HG03571 (cell line): ENCODE data around the gene TMEM181.

Experiments
- ATAC-seq: cut with Tn5 transposase; IDR thresholded peaks from one replicate; pipeline ENCODE4 v1.9.1; 2021; ENCODE audit not compliant: unreplicated experiment

Gene TMEM181

DNA sequence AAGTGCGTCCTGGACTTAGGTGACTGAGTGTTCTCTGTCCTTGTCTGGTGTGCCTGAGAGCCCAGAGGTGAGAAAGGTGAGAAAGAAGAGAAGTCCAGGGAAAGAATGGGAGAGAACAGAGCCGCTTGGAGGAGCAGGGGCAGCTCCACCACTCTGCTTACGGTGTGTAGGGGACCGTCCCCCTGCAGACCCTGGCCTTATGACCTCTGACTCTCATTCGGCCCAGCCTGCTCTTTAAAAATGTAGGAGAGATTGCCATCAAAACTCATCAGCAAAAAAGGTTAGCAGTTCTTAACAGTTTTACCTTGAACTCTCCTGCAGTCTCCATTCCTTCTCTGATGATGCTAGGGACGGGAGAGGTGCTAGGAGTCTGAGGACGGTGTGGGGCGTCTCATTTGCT is 2.0 kb downstream of the TMEM181 start:
- ATAC-seq = no peak

DNA sequence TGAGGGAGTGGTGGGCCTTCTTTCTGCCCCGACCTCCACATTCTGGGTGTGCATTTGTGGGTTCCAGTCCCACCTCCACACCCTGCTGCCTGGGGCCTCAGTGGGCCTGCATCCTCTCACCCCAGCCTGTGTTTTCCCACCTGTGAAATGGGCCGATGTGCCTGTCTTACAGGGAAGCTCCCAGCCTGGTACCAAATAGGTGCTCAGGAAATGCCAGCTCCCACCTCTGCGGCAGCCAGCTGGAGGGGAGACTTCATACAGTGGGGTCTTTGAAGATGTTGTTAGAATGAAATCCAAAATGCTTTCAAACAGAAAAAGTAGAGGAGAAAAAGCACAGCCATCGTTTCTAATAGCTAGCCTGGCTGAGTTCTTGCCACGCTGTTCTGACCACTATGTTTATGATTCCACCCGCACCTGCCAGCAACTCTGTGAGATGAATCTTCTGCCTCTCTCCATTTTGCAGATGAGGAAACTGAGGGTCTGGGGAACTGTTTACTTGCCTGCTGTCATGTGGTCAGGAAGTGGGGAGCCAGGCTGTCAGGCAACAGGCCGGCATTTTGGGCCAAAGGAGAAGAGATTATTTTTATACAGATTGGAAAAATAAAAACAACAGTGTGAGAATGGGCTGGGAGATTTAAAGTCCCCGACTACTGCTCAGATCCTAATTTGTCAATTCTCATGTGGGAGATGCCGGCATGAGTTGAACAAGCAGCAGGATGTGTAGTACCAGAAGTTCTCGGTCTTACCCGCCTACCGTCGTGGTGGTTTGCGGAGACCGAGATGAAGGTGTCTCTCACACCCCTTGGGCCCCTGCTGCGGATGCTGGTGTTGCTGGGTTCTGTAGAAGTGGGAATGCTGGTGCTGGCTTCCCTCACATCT is 4.6 kb downstream of the TMEM181 start:
- no peak for ATAC-seq

DNA sequence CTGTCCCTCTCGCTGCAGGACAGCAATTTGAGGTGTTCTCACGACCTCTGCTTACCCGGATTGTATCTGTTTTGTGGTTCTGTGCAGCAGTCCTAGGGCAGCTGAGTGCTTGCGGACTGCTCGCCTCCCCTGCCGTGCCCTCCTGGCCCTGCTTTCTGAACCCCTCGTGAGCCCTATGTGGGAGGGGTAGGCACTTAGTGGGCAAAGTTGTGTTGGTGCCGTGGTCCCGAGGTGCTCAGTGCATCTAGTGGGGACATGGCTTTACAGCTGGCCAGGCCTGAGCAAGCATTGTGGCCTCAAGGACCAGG is 5.2 kb downstream of the TMEM181 start:
- ATAC-seq = no peak

DNA sequence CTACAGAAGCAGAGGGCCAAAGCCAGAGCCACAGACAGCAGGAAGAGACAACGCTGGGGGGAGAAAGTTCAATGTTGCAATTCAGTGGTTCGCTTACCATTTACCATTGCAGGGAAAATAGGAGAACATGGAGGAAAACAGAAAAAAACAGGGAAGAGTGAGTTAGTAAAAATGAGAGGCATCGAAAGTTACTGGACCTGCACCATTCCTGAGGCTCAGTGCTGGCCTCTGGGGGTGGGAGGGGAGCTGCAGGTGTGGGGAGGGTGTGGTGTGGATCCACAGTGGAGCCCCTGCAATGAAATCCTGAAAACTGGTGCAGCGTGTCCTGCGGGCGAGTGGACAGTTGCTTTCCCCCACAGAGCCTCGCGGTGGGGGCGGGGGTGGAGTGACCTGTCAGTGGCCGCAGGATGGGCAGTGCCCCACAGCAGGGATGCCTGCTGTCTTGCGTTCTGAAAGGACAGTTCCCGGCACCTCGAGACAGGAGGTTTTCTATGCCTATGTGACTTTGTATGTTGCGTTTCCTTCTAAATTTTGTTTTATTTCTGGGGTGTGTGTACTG is 5.7 kb downstream of the TMEM181 start:
- ATAC-seq = no peak

DNA sequence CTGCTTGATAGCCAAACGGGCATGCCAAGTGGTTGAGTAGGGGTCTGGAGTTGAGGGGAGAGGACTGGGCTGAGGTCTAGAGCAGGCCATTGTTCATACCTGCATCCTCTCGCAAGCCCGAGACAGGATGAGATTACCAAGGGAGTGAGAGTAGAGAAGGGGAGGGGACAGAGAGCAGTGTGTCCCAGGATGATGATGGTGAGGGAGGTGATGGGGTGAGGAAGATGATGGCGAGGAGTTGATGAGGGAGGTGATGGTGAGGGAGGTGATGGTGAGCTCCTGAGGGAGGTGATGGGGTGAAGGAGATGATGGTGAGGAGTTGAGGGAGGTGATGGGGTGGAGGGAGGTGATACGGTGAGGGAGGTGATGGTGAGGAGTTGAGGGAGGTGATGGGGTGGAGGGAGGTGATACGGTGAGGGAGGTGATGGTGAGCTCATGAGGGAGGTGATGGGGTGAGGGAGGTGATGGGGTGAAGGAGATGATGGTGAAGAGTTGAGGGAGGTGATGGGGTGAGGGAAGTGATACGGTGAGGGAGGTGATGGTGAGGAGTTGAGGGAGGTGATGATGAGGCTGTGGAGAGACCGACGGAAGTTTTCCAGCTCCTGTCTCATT is 6.4 kb downstream of the TMEM181 start:
- no peak for ATAC-seq

DNA sequence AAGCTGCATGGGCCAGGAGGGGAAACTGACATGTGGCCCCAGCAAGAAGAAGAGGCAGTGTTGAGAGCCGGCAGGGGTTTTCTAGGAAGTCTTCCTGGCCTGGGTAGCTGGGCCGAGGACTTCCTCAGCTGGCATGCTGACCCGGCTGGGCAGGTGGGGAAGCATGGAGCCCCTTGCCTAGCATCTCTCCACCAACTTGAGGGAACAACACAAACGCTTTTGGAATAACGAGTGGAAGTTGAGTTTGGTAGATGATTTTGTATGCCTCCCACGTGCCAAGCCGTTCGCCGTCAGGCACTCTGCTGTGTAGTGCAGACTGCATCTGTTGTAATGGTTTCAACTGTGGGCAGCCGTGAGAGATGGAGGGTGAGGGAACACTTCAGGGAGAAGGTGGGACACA is 7.3 kb downstream of the TMEM181 start:
- no peak for ATAC-seq

DNA sequence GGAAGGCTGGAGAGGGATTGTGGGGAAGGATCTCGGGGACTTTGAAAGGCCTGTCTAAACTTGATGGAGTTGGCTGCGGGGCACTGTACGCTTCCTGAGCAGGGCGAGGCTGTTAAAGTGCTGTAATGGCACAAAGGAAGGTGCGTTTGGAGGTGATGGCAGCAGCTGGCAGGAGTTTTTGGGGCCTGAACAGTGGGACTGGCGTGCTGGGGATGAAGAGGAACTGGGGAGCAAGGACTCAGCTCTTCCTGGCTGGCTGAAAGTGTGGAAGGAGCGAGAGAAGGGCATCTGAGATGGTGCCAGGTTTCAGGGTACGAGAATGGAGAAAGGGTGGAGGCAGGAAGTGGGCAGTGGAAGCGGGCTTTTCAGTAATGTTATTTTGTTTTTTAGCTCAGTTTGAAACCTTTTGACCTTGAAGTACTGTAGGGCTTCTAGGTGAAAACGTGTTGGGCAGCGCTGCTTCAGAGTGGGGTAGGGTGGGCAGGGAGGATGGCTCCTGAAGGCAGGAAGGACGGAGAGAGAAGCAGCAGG is 8.0 kb downstream of the TMEM181 start:
- no peak for ATAC-seq

DNA sequence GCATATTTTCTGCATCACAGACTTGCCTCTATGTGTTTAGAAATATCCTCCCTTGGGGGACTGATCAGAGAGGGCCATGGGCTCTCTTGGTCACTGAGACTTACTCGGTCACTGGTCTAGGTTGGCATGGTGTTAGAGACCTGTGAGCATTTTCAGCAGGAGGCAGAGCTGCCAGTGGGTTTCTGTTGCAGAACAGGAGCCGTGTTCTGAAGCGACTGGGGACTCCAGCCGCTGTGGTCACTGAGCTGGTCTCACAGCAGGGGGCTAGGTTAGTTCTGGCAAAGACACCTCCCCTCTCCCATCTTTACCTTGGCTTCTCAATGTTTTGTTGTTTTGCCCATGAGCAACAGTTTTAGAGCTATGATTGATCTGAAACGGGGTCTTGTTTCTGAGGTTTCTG is 8.7 kb downstream of the TMEM181 start:
- ATAC-seq = no peak

DNA sequence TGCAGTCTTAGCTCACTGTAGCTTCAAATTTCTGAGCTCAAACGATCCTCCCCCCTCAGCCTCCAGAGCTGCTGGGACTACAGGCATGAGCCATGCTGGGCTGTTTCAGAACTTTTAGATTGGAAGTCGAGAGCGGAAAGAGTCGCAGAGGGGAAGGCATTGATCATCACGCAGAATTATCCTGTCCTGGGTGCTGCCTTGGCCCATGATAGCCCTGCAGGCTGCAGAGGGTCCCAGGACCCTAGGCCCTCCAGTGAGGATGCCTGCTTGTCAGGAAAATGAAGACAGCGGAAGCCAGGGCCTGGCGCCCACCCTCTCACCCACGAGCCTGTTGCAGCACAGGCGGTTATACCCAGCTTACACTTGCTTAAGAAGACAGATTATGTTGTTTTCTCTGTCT is 9.1 kb downstream of the TMEM181 start:
- no peak for ATAC-seq

DNA sequence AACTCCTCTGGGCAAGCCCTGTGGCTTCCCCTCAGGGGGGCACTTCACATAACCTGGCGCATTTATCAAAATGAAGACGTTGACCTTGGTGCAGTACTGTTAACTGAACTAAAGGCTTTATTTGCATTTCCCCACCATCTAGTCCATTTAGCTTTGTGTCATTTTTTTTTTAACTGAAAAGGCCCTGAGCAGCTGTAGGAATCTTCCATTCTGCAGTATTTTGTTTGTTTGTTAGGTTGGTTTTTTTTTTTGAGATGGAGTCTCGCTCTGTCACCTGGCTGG is 10.7 kb downstream of the TMEM181 start:
- ATAC-seq = no peak

DNA sequence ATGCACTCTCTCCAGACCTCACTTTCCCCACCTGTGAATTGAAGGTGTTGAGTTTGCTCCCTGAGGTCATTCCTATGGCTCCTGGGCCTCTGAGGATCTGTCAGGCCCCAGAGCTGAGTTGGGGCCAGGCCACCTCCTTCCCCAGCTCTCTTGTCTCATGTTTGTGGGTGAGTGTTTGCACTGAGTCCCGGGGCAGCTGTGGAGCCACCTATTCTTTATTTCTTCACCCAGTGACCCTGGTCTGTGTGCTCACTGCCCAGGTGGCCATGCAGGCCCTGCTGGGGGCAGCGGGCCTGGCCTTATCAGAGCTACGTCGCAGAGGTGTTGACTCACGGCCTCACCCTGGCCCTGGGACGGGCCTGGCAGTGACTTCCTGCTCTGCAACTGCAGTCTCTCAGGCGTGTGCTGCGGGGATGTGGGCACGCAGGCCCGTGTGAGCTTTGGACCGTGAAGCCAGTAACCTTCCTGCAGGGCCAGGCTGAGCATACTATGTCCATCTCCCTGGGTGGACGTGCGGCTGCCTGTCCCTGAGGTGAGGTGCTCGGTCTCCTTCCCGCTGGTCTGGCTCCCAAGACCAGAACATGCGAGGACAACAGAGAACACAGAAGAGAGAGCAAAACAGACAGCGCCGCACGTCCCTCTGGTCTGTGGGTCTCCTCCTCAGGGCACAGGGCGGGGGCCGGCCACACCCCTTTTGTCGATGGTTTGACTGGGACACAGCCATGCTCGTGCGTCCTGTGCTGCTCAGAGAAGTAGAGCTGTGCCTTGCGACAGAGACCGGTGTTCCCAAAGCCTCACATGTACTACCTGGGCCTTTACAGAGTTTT is 12.1 kb downstream of the TMEM181 start:
- no peak for ATAC-seq

DNA sequence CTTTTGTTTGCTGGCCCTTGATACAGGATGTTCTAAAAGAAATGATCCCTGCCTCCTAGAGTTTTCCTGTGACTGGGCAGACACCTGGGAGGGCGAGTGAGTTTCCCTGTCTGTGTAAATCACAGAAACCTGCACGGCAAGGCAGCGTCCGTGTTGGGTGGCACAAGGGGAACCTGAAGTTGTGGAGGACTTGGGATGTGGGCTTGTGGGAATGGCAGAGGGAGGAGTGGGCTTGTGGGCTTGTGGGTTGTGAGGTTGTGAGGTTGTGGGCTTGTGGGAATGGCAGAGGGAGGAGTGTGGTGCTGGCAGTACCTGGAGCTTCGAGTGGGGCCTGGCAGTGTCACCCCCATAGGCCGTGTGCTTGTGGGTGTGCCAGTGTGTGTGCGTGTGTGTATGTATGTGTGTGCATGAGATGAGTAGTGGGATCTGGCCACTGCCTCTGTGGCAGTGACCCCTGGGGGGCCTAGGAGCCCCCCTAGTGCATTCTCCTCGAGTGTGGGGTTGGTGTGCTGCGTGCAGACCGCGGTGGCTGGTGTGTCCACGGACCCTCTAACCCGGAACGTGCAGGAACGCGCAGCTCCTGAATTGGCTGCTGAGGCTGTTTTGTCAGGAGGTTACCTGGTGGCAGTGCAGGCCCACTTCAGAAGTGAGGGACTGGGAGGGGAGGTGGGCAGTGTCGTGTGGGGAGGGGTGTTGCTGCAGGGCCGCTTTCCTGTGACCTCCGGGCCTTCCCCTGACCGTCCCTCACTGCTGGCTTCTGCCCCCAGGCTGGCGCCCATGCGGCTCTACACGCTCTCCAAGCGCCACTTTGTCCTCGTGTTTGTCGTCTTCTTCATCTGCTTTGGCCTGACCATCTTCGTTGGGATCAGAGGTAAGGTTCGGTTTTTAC is 13.0 kb downstream of the TMEM181 start:
- ATAC-seq = no peak

DNA sequence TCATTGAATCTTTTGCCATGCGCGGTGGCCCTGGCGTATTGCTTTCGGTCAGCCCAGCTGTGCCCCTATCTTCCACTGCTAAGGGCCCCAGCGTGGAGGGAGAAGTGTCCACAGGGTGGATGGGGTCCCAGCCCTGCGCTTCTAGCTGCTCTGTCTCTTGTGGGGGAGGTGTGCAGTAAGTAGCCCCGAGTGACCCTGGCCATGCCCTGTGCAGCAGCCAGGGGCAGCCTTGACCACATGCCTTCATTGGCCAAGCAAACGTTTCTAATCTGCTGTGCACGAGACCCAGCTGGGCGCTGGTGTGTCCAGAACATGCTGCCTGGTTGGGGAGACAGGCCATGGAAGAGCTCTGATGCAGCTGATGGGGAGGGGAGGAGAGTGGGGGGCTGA is 13.6 kb downstream of the TMEM181 start:
- no peak for ATAC-seq

DNA sequence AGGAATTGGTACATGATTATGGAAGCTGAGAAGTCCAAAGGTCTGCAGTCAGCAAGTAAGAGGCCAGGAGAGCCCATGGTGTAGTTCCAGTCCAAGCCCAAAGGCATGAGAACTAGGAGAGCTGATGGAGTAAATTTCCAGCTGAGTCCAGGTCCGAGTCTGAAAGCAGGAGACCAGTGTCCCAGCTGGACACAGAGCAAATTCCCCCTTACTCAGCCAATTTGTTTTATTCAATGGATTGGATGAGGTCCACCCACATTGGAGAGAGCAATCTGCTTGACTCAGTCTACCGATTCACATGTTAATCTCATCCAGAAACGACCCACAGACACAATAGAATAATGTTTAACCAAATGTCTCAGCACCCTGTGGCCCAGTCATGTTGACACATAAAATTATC is 14.9 kb downstream of the TMEM181 start:
- ATAC-seq = no peak

DNA sequence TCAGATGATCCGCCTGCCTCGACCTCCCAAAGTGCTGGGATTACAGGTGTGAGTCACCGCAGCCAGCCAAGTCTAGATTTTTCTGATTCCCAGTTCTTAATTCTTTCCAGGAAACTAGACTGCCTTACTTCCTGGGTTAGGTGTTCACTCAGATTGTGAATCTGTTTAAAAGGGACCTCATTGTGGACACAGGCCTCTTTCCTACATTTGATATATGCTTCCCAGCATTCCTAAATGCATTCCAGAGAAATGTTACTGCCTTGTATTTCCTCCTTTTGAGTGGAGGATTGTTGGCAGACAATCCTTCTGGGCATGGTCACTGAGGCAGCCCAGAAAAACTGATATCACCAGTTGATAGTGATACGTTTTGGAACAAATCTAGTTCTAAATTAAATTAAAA is 15.7 kb downstream of the TMEM181 start:
- no peak for ATAC-seq

DNA sequence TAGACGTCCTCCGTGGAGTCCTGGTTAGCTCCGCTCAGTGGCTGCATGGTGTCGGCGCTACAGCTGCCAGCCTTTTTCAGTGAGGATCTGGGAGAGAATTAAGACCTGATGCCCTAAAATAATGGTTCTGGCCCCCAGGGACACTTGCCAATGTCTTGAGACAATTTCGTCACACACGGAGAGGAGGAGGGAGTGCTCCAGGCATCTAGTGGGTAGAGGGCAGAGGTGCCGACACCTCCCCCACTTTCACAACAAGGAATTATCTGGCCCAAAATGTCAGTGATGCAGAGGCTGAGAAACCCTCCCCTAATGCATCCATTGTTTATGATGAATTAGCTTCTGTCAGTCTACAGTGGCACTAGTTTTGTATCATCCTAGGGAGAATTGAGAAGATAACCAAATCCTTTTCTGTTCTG is 24.4 kb downstream of the TMEM181 start:
- ATAC-seq = no peak

DNA sequence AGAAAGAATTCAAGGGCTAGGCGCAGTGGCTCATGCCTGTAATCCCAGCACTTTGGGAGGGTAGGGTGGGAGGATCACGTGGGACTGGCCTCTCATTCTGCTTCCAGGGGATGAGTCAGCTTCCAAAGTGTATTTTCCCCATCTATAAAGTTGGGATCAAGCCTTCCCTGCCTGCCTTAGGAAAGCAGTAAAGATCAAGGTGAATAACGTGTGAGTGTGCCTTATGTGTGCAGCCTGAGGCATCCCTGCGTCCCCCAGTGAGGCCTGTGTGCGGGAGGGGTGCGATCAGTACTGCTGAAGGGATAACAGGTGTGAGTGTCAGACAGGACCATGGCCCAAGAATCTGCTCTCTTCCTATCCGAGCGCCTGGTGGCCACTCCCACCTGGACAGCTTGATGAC is 26.8 kb downstream of the TMEM181 start:
- no peak for ATAC-seq

DNA sequence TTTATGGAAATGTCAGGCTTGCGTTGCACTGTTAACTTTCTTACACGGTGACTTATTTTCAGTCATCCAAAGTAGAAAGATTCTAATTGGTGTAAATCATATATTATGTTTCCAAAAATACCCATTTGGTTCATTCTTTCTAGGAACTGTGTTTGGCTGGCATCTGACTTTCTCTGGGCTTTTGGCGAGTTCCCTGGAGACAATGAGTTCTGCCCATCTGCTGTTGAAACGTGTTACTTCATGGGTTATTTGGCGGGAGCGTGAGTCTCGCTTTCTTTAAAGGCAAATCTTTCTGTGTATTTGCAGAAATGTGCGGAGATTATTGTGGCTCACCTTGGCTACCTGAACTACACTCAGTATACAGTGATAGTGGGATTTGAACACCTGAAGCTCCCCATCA is 29.5 kb downstream of the TMEM181 start:
- no peak for ATAC-seq

DNA sequence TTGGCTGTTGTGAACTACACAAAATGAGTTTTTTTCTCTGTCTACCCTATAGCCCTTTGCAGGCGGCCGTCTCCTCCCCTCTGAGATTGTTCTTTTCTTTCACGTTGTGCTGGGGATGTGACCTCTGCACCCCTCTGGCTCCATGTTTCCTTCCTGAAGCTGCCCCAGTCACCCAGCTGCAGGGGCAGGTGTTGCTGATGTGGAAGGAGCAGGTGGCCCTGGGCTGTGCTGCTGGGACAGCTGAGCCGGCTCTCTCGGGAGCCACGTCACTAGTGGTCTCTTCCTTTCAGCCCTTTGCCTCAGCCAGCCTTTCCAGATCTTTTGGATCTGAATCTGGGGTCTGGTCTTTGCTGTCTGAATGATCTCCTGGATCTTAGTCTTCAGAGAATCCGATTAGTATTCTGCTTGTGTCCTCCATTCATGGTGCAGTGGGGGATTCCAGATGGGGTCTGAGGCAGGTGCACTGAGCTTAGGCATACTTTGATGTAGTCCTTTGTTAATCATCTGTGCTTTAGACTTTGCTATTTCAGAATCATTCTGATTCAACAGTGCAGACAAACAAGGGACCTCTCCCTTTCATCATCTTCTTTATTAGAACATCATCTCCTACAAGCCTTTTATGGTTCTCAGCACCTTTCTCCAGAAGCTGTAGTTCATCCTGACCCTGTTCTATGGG is 31.4 kb downstream of the TMEM181 start:
- ATAC-seq = no peak

DNA sequence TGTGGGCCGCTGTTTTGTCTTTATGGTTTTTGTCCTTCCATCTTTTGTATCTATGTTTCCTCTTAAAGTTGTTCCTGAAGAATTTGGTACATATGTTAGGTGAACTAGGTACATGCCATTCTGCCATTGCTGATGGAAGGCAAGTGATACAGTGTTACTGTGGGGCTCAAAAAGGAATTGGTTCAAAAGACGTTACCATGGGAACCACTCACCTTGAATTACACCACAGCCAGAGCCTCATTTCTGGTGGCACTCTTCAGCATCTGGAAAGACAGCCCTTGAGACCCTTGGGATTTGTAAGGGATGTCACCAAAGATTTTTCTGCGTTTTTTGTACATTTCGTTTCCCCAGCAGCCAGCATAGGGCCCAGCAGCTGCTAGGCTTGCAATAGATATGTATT is 31.9 kb downstream of the TMEM181 start:
- no peak for ATAC-seq
